ENCODE results near the gene GREB1L.

GREB1L gene

GRCh38 chr18:21571772-21572171 lies 329.7 kb downstream of the GREB1L start:
- DNase-seq (ENCODE audit: low read depth in 2 of 2), result no peak
- H3K4me3 ChIP-seq (replicated peaks in 1 of 2; ENCODE audit: low read depth in 2 of 2, low read length in 2 of 2), result no peak overlapping the region
- no peak for TF ChIP-seq CTCF (IDR thresholded peaks at IDR 0.05; ENCODE audit: low read depth, low read length)
